Measurements from ENCODE around the gene ZNF292. TPM values are rescaled to one million over a fixed set of nuclear protein-coding genes. Genes with fewer than 3 reads are reported as not detected.
A peak's percentile ranks its signal among the peaks of the same experiment; 100 is the strongest.
"Not testable (repeated sequence)": the region's sequence is repeated elsewhere in the genome, so short reads cannot be mapped to it uniquely, and the experiment has no call there.

Gene ZNF292
- polyA plus RNA-seq, 3 donors: 36.4 to 43.8 (median 36.5) TPM

DNA sequence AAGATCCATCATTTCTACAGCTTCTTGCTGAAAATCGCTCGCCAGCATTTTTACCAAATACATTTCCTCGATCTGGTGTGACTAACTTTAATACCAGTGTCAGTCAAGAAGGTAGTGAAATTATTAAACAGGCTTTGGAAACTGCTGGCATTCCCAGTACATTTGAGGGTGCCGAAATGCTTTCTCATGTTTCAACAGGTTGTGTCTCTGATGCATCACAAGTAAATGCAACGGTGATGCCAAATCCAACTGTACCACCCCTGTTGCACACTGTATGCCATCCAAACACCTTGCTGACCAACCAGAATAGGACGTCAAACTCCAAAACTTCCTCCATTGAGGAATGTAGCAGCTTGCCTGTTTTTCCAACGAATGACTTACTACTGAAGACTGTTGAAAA, 102.6 kb downstream of the ZNF292 start:
- no peak for DNase-seq

DNA sequence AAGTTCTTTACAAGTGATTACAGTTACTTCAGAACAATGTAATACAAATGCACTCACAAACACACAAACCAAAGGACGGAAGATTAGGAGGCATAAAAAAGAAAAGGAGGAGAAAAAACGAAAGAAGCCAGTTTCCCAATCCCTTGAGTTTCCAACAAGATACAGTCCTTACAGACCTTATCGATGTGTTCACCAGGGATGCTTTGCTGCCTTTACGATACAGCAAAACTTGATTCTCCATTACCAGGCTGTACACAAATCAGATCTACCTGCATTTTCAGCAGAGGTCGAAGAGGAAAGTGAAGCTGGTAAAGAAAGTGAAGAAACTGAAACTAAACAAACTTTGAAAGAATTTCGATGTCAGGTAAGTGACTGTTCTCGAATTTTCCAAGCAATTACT, 104.4 kb downstream of the ZNF292 start:
- DNase-seq: no peak

DNA sequence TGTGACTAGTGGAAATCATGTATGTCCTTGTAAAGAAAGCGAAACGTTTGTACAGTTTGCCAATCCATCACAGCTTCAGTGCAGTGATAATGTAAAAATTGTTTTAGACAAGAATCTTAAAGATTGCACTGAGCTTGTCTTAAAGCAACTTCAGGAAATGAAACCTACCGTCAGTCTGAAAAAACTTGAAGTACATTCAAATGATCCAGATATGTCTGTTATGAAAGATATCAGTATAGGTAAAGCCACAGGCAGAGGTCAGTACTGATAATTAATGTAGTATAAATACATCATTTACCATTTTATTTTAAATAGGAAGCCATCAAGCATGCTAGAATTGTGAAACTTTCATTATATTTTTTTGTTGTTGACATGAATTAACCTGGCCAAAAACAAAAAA, 106.2 kb downstream of the ZNF292 start:
- no peak for DNase-seq

DNA sequence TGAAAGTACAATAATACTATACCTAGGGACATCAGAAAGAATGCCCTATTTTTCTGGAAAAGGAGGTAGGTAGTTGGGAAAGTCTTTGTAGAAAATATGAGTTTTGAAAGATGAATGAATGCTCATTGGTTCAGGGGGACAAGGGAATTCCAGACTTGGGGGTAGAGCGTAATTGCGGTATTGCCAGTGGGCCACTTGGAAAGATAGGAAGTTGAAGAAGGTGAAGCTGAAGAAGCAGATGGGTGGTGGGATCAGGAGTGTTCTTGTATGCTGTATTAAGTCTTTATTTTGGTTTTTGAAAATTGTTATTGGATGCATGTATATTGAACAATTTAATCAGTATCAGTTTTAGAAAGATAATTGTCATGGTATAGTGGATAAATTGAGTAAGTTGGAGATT, 109.1 kb downstream of the ZNF292 start:
- no peak for DNase-seq

DNA sequence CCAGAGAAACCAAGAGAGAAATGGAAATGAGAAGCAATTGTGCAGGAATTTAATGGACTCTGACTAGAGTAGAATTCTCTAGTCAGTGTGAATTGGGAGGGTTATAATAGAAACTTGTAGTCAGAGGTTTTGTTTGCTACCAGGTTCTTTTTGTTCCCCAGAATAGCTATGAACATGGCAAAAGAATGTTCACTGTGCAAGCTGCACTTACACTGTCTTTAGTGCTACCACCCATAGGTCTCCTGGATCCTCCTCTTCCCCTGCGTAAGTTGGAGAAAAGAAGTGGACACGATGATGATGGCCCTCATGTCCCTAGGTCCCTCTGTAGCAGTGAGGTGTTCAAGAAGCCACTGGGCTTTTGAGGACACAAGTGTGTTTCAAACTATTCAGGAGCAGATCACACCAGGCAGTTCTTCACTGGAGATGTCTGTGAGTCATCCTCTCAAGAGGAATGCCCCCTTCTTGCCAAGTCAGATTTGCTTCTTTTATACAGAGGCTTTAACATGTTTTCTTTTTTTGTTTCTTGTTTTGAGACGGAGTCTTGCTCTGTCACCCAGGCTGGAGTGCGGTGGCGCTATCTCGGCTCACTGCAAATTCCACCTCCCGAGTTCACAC, 119.4 kb downstream of the ZNF292 start:
- DNase-seq: no peak

DNA sequence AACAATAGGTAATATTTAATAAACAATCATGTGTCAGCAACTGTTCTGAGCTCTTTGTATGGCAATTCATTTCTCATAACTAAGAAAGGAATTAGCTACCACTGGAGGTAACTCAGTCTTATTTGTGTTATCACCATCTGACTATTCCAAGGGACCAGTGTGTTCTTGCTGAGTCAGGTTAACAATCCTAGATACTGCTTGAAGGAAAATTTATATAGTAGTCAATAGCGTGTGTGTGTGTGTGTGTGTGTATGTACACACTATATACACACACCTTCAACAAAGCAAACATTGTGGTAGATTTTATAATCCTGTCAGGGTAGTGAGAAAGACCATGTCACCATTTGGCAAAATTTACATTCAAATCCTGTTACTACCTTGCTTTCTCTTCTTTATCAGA, 121.3 kb downstream of the ZNF292 start:
- DNase-seq: no peak

DNA sequence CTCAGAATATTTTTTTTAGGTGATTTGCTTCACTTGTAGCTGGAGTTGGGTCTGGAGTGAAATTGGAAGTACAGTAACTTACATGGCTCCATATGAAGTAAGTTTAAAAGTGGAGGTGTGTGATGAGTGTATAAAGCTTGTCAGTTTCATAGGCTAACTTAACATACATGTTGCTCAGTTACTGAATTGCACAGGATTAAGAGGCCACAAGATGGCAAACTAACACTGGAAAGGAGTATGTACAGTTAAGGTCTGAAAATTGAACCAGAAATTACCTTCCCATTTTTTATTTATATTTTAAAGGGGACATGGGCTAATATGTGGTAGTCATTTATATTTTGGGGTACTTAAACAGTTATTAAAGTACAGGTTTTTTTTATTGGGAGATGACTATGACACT, 121.8 kb downstream of the ZNF292 start:
- DNase-seq: no peak

DNA sequence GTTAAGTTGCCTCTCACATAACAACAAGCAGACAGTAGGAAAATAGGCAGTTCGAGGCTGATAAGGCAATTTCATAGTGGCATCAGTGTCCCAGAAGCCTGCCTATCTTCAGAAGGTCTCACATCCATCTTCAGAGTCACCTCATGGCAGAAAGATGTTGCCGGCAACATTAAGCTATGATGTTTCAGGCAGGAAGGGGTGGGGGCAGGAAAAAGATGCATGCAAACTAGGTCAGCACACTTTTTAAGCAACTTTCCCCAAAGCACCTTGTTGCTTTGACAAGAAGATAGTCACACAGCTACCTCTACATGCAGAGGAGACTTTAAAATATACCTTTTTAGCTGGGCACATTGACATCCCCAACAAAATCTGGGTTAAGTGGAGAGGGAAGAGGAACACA, 123.8 kb downstream of the ZNF292 start:
- DNase-seq: peak; percentile 21

DNA sequence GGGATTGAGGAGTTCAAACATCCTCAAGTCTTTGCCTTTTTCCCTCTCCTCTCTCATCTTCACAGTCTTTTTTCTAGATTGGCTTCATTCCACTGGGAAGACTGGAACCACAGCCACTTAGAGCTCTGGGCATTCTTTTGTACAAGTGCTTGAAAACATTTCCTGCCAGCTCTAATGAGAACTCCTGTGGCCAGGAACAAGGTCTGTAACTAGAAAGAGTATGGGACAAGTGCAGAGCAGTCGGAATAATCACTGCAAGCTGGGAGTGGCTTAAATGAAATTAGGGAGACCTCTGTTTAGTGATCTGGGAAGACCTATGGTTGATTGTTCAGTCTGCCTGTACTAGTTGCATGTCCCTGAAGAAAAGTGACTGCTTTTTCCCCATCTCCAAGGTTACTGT, 126.1 kb downstream of the ZNF292 start:
- no peak for DNase-seq

DNA sequence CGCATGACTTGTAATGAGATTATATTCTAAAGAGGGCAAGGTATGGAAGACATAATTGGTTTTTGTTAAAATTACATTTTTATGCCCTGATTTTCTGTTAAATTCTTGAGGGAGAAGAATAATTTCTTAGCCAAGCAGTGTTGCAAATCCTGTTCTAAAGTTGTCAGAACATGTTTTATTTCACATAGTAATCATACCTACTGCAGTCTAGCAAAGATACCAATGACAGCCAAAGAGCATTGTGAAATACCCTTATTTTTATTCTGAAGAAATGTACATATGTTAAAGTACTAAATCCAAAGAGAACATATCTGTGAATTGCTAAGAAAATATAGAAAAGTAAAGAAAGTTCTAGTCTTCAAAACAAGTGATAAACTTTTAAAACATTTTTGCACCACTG, 127.4 kb downstream of the ZNF292 start:
- no peak for DNase-seq

DNA sequence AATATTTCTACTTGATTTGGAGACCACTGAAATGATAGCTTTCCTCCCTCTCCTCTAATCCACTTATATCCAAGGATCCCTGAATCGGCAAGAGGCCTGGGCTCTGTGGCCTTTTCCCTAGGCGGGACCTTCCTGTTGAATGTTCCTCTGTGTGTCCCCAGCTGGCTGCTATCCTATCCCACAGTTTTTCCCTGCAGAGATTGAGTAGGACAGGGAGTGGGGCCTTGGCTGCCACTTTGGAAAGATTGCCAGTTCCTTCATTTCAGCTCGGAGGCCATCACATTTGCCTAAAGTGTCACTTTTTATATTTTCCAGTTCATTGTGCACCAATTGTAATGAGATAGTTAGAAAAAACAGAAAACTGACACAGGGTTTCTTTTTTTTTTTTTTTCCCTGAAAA, 128.1 kb downstream of the ZNF292 start:
- no peak for DNase-seq

DNA sequence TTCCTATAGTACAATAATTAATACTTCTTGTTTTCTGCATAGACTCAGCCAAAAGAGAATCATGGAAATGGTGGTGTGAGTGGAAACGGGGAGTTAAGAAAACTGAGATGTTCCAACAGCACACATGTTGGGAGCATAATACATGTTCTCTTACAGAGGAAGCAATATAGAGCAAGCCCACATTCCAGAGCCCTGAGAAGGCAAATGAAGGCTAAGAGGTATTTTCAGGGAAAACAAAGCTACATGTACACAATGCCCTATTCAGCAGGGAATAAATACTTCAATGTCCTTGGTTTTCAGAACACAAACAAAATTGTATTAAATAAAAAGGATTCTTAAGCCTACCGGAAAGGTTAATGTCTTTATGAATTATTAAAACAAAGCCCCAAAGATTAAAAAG, 131.9 kb downstream of the ZNF292 start:
- DNase-seq: no peak

DNA sequence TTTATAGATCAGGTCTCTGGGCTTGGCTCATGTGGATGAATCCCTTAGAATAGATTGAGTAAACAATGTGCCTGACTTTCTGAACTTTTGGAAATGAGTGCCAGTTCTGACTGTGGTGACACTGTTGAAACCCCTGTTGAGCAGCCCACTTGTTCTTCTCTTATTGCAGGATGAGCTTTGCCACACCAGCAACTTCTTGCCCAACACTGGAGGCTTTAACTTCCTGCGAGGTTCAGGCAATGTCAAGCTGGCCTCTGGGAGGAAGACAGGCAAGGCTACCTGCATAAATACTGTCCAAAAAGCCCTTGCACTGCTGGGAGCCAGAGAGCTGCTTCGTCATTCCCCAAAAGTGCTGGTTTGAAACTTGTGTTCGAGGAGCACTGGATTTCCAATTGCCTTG, 134.2 kb downstream of the ZNF292 start:
- no peak for DNase-seq

DNA sequence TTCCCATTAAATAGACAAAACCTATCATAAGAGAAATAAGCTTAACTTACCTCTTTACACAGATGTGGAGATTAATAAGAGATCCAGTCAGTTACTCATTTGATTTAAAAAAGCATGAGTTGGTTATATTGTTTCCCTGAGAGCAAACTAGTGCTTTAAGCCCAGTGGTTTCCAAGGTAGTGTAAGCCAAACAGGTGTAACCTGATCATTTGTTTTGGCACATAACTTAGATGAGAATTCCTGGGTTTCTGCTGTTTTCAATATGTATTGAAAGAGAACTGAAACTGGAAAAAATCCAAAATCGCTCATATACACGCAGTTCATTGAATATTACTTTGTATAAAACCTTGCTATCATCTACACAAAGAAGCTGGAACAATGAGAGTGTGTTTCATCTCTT, 136.5 kb downstream of the ZNF292 start:
- DNase-seq: no peak

DNA sequence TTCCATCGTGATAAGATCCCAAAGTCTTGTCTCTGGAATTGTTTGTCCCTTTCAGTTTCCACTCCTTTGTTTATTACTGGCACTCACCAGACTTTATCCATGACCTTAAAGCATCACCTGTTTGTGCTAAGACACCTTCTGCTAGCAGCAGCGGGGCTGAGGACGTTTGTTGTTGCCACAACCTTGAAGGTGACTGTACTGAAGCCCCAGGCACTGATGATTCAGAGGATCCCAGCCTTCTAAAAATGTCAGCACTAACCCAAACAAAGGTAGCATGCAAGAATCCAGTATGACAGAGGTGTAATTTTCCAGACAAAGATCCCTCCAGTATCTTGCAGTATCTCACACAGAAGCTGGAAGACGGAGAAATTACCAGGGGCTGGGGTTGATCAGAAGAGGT, 138.2 kb downstream of the ZNF292 start:
- no peak for DNase-seq

DNA sequence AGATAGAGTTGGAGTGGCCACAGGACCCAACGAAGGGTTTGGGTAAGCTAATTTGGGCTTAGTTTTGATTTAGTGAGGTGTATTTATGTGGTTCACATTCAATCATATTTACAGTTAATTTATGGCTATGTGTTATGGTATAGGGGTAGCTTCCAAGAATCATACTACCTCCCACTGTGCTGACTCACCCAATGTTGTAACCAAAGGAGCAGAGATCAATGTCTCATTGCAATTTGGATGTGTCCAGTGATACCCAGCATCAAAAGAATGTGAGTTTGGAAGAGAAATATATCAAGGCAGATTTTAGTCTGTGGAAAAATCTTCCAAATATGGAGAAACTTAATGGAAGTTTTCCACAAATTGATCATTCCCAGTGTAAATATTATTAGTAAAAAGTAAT, 141.8 kb downstream of the ZNF292 start:
- no peak for DNase-seq

DNA sequence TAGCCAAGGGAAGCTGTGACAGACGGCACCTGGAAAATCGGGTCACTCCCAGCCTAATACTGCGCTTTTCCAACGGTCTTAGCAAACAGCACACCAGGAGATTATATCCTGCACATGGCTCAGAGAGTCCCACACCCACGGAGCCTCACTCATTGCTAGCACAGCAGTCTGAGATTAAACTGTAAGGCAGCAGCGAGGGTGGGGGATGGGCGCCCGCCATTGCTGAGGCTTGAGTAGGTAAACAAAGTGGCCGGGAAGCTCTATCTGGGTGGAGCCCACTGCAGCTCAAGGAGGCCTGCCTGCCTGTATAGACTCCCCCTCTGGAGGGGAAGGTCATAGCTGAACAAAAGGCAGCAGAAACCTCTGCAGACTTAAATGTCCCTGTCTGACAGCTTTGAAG, 145.9 kb downstream of the ZNF292 start:
- DNase-seq: not testable (repeated sequence)

DNA sequence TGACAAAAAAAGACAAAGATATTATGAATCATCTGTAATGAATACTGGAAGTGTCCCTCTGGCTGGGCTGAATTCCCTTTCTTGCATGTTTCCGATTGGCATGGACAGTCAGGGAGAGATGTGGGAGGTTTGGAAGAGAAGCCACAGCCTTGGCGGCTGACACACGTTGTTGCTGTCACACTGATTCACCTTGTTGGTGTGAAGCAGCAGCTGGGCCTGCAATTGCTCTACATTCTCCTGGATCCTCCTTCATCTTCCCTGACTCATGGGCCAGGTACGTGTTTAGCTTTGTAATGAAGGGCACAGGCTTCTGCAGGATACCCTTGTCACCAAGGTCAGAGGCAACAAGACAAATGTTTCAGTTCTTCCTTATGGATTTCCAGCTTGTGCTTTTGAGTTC, 153.6 kb downstream of the ZNF292 start:
- DNase-seq: no peak

DNA sequence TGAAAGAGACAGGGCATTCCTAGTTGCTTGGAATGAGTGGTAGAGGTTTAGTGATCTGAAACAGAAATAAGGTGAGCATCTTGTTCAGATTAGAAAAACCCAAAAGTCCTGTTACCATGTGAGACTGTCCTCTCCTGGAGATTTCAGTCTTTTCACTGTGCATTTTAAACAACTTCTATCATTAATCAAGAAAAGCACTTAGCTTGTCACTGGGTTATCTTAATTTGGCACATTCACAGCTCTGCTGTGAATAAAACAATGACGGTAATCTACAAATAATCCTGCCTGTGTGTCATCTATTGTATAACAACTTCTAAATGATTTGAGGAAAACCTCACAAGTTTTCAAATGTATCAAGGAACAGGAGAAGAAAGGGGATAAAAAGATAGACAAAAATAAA, 157.5 kb downstream of the ZNF292 start:
- no peak for DNase-seq

Other genes starting within 250 kb of the ZNF292 start
- gene HTR1E, start 218.0 kb upstream of the ZNF292 start, polyA plus RNA-seq (ENCODE audit: insufficient read length in 3 of 3): under 1 TPM; 0.50 to 0.60 (median 0.60) TPM
- 1 to 10 TPM in 1 of 3 donors, not detected in 2; 2.2 TPM for gene CGA, start 60.5 kb upstream of the ZNF292 start, polyA plus RNA-seq (ENCODE audit: insufficient read length in 3 of 3)
- gene SMIM8, start 167.0 kb downstream of the ZNF292 start, polyA plus RNA-seq (ENCODE audit: insufficient read length in 3 of 3): 10 to 100 TPM; 14.6 to 26.6 (median 25.3) TPM
- gene GJB7, start 173.7 kb downstream of the ZNF292 start, polyA plus RNA-seq (ENCODE audit: insufficient read length in 3 of 3): under 1 TPM in 2 of 3 donors, not detected in 1; 0.22 to 0.23 TPM
- gene C6orf163, start 189.2 kb downstream of the ZNF292 start, polyA plus RNA-seq (ENCODE audit: insufficient read length in 3 of 3): 1 to 10 TPM; 2.4 to 6.5 (median 5.6) TPM

Measured in renal pelvis (tissue), 4 donors.